NCI-H460 (cell line): ENCODE measurements around the gene CCDC180. TPM values are rescaled to one million over a fixed set of nuclear protein-coding genes. Genes with fewer than 3 reads are reported as not detected.
"Not testable (repeated sequence)": the region's sequence is repeated elsewhere in the genome, so short reads cannot be mapped to it uniquely, and the experiment has no call there.

Source experiments
- DNase-seq: peaks from one replicate; pipeline ENCODE4 v3.0.0-alpha.2; 2016; ENCODE audit warnings: low read depth; ENCODE audit errors: extremely low read depth
- total RNA-seq: library from RNA; depleted of rRNA; stranded (reverse); fragments of >200 nt; shearing (Covaris generic); gene quantifications from 2 replicates; pipeline ENCODE4 v1.2.3, GENCODE V29; 2014

Gene CCDC180
- total RNA-seq, 1 experiment from 2014 or later: 1.9 TPM

DNA sequence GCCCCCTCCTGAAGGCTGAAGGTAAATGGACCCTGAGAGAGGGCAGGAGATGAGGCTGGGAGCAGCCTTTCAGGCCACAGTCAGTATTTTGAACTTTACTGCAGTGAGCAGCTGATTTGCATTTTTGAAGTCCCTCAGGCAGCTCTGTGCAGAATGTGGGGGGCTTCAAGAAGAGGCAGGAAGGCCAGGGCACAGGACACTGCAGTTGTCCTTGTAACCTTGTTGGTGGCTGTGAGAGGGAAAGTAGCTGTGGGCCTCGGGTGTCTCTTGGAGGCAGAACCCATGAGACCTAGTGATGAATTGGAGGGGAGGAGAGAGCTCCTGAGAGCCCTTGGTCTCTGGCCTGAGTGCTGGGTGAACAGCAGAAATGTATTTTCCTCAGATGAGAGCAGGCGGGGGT lies 2.6 kb downstream of the CCDC180 start:
- DNase-seq: no peak

DNA sequence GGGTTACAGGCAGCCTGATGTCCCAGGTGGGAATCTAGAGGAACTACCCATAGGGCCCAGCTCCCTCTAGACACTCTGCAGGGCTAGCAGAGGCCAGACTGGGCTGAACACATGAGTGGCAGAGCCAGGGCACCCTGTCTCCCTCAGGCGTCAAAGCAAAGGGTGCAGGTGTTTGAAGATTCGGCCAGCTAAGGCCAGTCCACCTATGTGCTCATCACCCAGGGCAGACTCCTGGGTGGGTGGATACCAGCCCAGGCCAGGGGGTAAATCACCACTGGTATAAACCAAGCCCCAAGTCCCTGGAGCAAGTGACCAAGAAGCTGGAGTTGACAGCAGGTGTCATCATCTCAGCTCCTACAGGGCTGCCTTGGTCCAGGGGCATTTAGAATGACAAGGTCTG lies 3.4 kb downstream of the CCDC180 start:
- no peak for DNase-seq

DNA sequence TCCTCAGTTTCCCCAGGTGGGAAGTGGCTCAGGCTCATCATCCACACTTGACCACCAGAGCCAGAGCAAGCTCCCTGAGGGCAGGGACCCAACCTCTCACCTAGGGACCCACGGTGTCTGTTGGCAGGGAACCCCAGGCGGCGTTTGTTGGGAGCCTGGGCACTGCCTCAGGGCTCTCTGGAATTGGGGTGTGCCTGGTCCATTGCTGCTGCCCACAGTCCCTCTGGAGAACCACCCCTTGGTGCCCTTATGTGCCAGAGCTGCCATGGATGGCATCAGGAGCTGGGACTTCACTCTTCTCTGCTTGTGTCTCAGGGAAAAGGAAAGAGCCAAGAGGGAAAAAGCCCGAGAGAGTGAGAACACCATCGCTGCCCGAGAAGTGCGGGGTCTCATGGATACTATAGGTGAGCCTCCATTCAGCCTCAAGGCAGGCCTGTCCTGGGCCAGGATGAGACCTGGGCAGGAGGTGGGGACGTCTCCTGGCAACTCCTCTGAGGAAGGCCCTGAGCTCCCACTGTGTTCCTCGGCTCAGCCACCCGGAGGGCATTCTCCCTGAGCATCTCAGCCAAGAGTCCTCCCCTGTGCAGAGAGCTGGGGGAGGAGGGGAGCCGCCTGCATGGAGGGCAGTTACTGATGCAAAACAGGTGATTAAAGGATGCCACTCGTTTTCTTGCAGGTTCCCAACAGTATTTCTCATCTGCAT lies 4.5 kb downstream of the CCDC180 start:
- DNase-seq: no peak

DNA sequence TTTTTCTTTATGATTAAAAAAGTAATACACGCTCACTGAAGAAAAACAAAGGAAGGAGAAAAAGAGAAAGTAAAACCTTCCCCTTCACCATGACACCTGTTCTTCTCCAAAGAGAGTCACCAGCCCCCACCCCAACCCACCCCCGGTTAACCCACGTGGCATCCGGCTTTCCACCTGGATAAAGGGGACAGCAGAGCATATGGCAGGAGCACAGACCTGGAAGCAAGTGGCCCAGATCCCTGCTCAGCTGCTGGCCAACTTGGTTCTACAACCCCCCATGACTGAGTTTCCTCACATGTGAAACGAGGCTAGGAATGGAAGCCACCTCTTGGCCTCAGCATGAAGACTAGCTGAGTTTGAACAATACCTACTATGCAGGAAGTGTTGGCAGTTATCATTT lies 5.1 kb downstream of the CCDC180 start:
- DNase-seq: no peak

- DNase-seq: no peak
Observed at GRCh38 chr9:97313243-97313642, 5.8 kb downstream of the CCDC180 start.

DNA sequence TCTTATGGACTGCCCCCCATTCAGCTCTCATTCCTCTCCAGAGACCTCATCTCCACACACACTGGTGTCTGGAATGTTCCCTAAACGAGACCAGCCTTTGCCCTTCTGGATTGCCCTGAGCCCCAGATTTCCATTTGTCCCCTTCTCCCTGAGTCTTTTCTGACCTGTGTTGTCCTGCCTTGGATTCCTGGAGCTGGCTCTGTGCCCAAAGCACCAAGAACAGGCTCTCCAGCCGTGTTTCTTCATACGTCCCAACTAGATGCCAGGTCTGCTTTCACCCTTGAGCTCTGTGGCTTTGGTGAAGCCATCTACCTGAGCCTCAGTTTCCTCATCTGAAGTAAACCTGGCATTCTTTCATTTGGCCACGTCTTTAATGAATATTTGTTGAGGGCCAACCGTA lies 6.3 kb downstream of the CCDC180 start:
- DNase-seq: no peak

GRCh38 chr9:97314503-97314902 lies 7.0 kb downstream of the CCDC180 start:
- no peak for DNase-seq

DNA sequence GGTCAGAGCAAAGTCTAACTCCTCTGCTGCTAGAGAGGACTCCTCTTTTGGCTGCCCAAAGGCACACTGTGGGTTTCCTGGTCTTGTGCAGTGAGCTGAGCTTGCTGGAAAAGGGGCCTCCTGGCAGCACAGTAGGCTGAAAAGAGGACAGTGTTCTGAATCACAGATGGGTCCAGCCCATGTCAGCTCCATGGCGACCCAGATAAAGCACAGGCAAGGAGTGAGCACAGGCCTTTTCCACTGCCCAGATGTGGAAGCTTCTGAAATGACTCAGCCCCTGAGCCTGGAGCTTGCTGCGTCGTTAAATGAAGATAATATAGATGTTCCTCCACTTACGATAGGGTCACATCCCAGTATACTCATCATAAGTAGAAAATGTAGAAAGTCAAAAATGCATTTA lies 8.1 kb downstream of the CCDC180 start:
- DNase-seq: no peak

- DNase-seq: no peak
Observed at GRCh38 chr9:97316904-97317303, 9.4 kb downstream of the CCDC180 start.

- DNase-seq: no peak
Observed at GRCh38 chr9:97318433-97318832, 11.0 kb downstream of the CCDC180 start.

- no peak for DNase-seq
Observed at GRCh38 chr9:97319395-97319794, 11.9 kb downstream of the CCDC180 start.

GRCh38 chr9:97320080-97320642 lies 12.7 kb downstream of the CCDC180 start:
- no peak for DNase-seq

- DNase-seq: no peak
Observed at GRCh38 chr9:97321251-97321650, 13.8 kb downstream of the CCDC180 start.

DNA sequence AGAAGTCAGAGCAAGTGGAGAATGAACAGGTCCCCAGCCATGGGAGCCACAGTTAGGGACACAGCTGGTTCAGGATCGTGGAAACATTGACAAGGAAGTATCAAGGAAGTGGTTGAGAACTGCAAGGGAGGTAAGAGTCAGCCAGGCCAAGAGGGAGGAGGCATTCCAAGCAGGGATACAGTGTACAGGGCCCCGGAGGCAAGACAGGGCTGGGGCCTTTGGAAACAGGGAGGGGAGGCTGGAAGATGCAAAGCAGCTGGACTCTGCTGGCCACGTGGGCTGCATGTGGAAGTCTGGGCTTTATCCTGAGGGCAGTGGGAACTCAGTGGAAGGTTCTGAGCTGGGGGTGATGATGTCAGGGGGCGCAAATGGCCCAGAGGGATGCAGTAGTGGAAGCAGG lies 14.2 kb downstream of the CCDC180 start:
- no peak for DNase-seq

- DNase-seq: no peak
Observed at GRCh38 chr9:97322105-97322504, 14.6 kb downstream of the CCDC180 start.

DNA sequence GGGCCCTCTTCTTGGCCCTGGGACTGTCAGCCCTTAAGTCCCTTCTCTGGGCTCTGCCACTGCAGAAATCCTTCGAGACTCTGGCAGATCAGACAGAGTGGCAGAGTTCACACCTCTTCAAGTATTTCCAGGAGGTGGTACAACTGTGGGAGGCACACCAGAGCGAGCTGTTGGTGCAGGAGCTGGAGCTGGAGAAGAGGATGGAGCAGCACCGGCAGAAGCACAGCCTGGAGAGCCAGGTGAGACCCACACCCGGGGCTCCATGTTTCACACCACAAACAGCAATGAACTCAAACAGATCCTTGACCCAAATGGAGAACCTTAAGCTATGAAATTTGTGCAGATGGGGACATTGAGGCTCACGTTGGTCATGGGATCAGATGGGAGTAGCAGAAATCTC lies 17.5 kb downstream of the CCDC180 start:
- DNase-seq: no peak

GRCh38 chr9:97327562-97327961 lies 20.1 kb downstream of the CCDC180 start:
- no peak for DNase-seq

- no peak for DNase-seq
Observed at GRCh38 chr9:97332993-97333392, 25.5 kb downstream of the CCDC180 start.

DNA sequence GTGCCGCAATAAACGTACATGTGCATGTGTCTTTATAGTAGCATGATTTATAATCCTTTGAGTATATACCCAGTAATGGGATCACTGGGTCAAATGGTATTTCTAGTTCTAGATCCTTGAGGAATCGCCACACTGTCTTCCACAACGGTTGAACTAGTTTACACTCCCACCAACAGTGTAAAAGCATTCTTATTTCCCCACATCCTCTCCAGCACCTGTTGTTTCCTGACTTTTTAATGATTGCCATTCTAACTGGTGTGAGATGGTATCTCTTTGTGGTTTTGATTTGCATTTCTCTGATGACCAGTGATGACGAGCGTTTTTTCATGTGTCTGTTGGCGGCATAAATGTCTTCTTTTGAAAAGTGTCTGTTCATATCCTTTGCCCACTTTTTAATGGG lies 28.2 kb downstream of the CCDC180 start:
- not testable (repeated sequence) for DNase-seq

GRCh38 chr9:97348871-97349270 lies 41.4 kb downstream of the CCDC180 start:
- no peak for DNase-seq

DNA sequence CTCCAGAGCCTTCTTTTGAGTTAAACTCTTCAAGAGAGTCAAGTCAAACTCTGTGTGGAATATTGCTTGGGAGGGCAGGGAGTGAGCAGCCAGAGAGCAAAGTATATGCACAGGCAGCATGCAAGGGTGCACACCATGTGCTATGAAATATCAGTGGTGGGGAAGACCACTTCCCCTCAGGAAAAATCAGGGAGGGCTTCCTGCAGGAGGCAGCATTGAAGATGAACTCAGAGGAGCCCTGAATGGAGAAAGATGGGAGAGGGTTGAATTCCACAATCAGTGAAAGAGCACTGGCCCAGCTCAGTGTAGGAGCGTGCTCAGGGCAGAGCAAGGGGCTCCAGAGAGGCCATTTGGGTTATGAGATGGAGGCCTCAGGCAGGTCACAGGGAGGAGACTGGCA lies 41.9 kb downstream of the CCDC180 start:
- no peak for DNase-seq

- DNase-seq: no peak
Observed at GRCh38 chr9:97354637-97355036, 47.2 kb downstream of the CCDC180 start.

DNA sequence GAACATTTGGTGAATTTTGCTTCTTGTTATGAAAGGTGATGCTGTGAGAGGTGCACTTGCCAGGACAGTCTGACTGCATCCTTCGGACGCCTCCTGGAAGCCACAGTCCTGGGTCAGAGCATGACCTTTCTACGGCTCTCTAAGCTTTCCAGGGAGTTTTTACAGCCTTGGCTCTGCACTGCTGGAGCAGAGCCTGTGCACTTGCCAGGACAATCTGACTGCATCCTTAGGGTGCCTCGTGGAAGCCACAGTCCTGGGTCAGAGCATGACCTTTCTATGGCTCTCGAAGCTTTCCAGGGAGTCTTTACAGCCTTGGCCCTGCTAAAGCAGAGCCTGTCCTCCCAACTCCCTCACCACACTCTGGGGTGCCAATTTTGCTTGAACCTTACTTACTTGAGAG lies 49.6 kb downstream of the CCDC180 start:
- no peak for DNase-seq
